Activated CD8-positive, alpha-beta T cell treated with anti-CD3 and anti-CD28 coated beads for 36 hours (primary cell): ENCODE data around the gene LYRM4. TPM values are rescaled to one million over a fixed set of nuclear protein-coding genes. Genes with fewer than 3 reads are reported as not detected.

ENCODE experiments used
- ATAC-seq: fragments of 200-7000 bp; cut with Tn5 transposase; one replicate; pipeline ENCODE4 v1.10.0; 2021; ENCODE audit warnings: mild to moderate bottlenecking, moderate library complexity
- CTCF ChIA-PET: fragments of 350-600 bp; sonication (Branson Sonifier 250); formaldehyde crosslinking; loops from one replicate; lab custom pipeline; 2021; ENCODE audit warnings: antibody characterized with exemption; lab: Charles Lee
- POLR2A ChIA-PET: fragments of 350-600 bp; sonication (Branson Sonifier 250); formaldehyde crosslinking; loops from one replicate; lab custom pipeline; 2021; ENCODE audit warnings: antibody characterized with exemption; lab: Charles Lee
- DNase-seq: peaks from one replicate; pipeline ENCODE4 v3.0.0-alpha.2; 2020
- H3K27ac Mint-ChIP-seq: one replicate; pipeline ENCODE4 v1.8.0; 2021; ENCODE audit warnings: mild to moderate bottlenecking, mixed read lengths
- H3K27me3 Mint-ChIP-seq: one replicate; pipeline ENCODE4 v1.8.0; 2021; ENCODE audit warnings: mixed read lengths
- H3K36me3 Mint-ChIP-seq: one replicate; pipeline ENCODE4 v1.8.0; 2021; ENCODE audit warnings: low read depth, mixed read lengths
- H3K4me1 Mint-ChIP-seq: one replicate; pipeline ENCODE4 v1.8.0; 2021; ENCODE audit warnings: low read depth, mixed read lengths
- H3K4me3 Mint-ChIP-seq: one replicate; pipeline ENCODE4 v1.8.0; 2021; ENCODE audit warnings: mild to moderate bottlenecking, moderate library complexity, mixed read lengths
- H3K9me3 Mint-ChIP-seq: one replicate; pipeline ENCODE4 v1.8.0; 2021; ENCODE audit warnings: mixed read lengths
- CTCF ChIP-seq: fragments of 200-600 bp; IDR thresholded peaks from one replicate; pipeline ENCODE4 v1.8.0; 2022; ENCODE audit warnings: antibody characterized with exemption, mild to moderate bottlenecking
- intact Hi-C: fragments of 100-400 bp; cut with micrococcal nuclease; formaldehyde crosslinking; loops from one replicate; pipeline ENCODE4 v1.10.0; 2022
- total RNA-seq, 2 experiments: library from RNA; stranded (reverse); gene quantifications; one replicate each; pipeline ENCODE4 v1.2.3, GENCODE V29; 2021

The LYRM4 gene
- total RNA-seq, 2 experiments from 2014 or later, result 43.5 to 50.6 TPM

GRCh38 chr6:5151955-5152401 is 108.8 kb downstream of the LYRM4 start:
- no peaks in the 10 kb centered on the region for H3K27me3 Mint-ChIP-seq
- no peaks in the 10 kb centered on the region for H3K4me1 Mint-ChIP-seq
- H3K9me3 Mint-ChIP-seq, result no peaks in the 10 kb centered on the region
- POLR2A ChIA-PET, result no interaction called here
- H3K27ac Mint-ChIP-seq, result no peak overlapping the region
- intact Hi-C loops, result no loop called here
- TF ChIP-seq CTCF, result no peak
- H3K4me3 Mint-ChIP-seq, result no peak overlapping the region
- ATAC-seq (no peak), DNase-seq (no peak)
- CTCF ChIA-PET, result interaction anchor here (0.8 to 1.8 kb wide), 4 partner anchors 8 to 613 kb away, joined by 3 to 10 read pairs (median 3); no protein-coding TSS in a partner anchor
- H3K36me3 Mint-ChIP-seq, result no peaks in the 10 kb centered on the region

GRCh38 chr6:5151360-5151954 is 109.3 kb downstream of the LYRM4 start:
- no peaks in the 10 kb centered on the region for H3K27me3 Mint-ChIP-seq
- H3K4me1 Mint-ChIP-seq, result no peaks in the 10 kb centered on the region
- intact Hi-C loops, result no loop called here
- no peak for TF ChIP-seq CTCF
- no peaks in the 10 kb centered on the region for H3K36me3 Mint-ChIP-seq
- no peak overlapping the region for H3K4me3 Mint-ChIP-seq
- POLR2A ChIA-PET, result interaction anchor here (1.6 kb wide), 1 partner anchor 200 kb away, joined by 3 read pairs; no protein-coding TSS in a partner anchor
- CTCF ChIA-PET, result interaction anchor here (0.8 to 1.8 kb wide), 4 partner anchors 8 to 613 kb away, joined by 3 to 10 read pairs (median 3); no protein-coding TSS in a partner anchor
- ATAC-seq (no peak), DNase-seq (no peak)
- no peak overlapping the region for H3K27ac Mint-ChIP-seq
- H3K9me3 Mint-ChIP-seq, result no peaks in the 10 kb centered on the region

GRCh38 chr6:5150551-5151075 is 110.1 kb downstream of the LYRM4 start:
- CTCF ChIA-PET, result interaction anchor here (2.8 kb wide), 1 partner anchor 152 kb away, joined by 8 read pairs; no protein-coding TSS in a partner anchor
- H3K27ac Mint-ChIP-seq, result no peak overlapping the region

GRCh38 chr6:5149891-5150290 is 110.9 kb downstream of the LYRM4 start:
- intact Hi-C loops, result loop anchor here (5.0 kb wide), 1 partner anchor 237 kb away; no protein-coding TSS in a partner anchor
- no peak for TF ChIP-seq CTCF
- ATAC-seq, result no peak
- Mint-ChIP-seq H3K36me3 (no peaks in the 10 kb centered on the region), H3K27me3 (no peaks in the 10 kb centered on the region), H3K9me3 (no peaks in the 10 kb centered on the region), H3K4me3 (no peak overlapping the region), H3K4me1 (no peaks in the 10 kb centered on the region), H3K27ac (no peak overlapping the region)
- ChIA-PET CTCF (interaction anchor here (2.8 kb wide), 1 partner anchor 153 kb away, joined by 8 read pairs; no protein-coding TSS in a partner anchor), POLR2A (interaction anchor here (1.6 kb wide), 1 partner anchor 202 kb away, joined by 3 read pairs; no protein-coding TSS in a partner anchor)
- DNase-seq, result no peak

More at GRCh38 chr6:5150551-5151075, 110.1 kb downstream of the LYRM4 start:
- no peaks in the 10 kb centered on the region for H3K4me1 Mint-ChIP-seq
- ATAC-seq (no peak), DNase-seq (no peak)
- no peak for TF ChIP-seq CTCF
- intact Hi-C loops, result no loop called here
- no peaks in the 10 kb centered on the region for H3K36me3 Mint-ChIP-seq
- no peaks in the 10 kb centered on the region for H3K9me3 Mint-ChIP-seq
- H3K27me3 Mint-ChIP-seq, result no peaks in the 10 kb centered on the region
- H3K4me3 Mint-ChIP-seq, result no peak overlapping the region
- POLR2A ChIA-PET, result interaction anchor here (0.8 to 1.6 kb wide), 2 partner anchors 28 to 201 kb away, joined by 3 read pairs; no protein-coding TSS in a partner anchor
